ENCODE results near the gene RAD51B.

DNA sequence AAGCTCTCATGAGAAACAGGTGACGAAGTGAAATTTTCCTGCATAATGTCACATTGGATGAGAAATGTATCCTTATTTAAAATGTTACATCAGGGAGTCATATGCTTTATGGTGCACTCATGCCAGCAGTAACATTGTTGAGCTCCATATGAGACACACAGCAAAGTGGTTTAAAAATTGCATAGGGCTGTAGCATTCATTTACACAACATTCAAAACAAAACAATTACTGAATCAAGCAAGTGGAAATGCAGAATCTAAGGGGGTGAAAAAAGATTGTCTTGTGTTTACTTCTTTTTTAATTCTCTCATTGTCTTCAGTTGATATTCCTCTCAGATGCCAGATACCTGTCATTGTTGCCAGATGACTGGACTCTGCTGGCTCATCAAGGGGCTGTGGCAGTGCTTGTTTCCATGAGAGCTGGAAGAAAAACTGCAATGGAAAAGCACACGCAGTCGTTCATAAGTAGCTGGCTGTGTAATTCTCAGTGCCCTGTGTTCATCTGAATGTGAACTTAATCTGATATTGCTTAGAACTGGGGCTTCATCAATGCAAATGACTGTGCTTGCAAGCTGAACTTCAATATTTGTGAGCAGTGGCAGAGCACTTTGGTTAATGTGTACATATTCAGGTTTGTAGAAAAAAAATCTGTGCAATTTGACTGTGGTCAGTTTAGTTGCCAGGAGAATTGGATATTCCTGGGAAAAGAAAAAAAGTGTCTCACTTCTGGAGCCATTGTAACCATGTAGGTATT lies 305.6 kb downstream of the RAD51B start:
- TF ChIP-seq, protein P1, sequence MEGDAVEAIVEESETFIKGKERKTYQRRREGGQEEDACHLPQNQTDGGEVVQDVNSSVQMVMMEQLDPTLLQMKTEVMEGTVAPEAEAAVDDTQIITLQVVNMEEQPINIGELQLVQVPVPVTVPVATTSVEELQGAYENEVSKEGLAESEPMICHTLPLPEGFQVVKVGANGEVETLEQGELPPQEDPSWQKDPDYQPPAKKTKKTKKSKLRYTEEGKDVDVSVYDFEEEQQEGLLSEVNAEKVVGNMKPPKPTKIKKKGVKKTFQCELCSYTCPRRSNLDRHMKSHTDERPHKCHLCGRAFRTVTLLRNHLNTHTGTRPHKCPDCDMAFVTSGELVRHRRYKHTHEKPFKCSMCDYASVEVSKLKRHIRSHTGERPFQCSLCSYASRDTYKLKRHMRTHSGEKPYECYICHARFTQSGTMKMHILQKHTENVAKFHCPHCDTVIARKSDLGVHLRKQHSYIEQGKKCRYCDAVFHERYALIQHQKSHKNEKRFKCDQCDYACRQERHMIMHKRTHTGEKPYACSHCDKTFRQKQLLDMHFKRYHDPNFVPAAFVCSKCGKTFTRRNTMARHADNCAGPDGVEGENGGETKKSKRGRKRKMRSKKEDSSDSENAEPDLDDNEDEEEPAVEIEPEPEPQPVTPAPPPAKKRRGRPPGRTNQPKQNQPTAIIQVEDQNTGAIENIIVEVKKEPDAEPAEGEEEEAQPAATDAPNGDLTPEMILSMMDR (IDR thresholded peaks at IDR 0.05), result no peak
- TF ChIP-seq POLR2A (IDR thresholded peaks at IDR 0.05), result no peak

Measured in thyroid gland (tissue), 4 donors.